Activated T-cell treated with anti-CD3 and anti-CD28 coated beads, Interleukin-2, amount 50 U/mL, for 72 hours (primary cell): ENCODE data around the gene XRRA1. TPM values are rescaled to one million over a fixed set of nuclear protein-coding genes. Genes with fewer than 3 reads are reported as not detected.

Experiments used
- ATAC-seq, 2 donors: fragments of 150-1000 bp; cut with Tn5 transposase; replicated peaks in 1 of 2; 2 replicates each; pipeline ENCODE4 v1.10.0; 2021; ENCODE audit warnings: moderate library complexity in 2 of 2, mild to moderate bottlenecking in 1 of 2
- DNase-seq, 2 donors: peaks; one replicate each; pipeline ENCODE4 v3.0.0; 2021 to 2022; ENCODE audit warnings: mixed read lengths in 1 of 2
- H3K27ac Mint-ChIP-seq: one replicate; pipeline ENCODE4 v1.8.0; 2022; ENCODE audit warnings: mild to moderate bottlenecking, moderate library complexity, mixed read lengths
- H3K27me3 Mint-ChIP-seq: one replicate; pipeline ENCODE4 v1.8.0; 2022; ENCODE audit warnings: low read depth, mixed read lengths
- H3K36me3 Mint-ChIP-seq, 2 donors: one replicate each; pipeline ENCODE4 v1.8.0; 2022; ENCODE audit warnings: mixed read lengths in 2 of 2, mild to moderate bottlenecking in 1 of 2; ENCODE audit not compliant: insufficient read depth in 2 of 2
- H3K4me1 Mint-ChIP-seq: one replicate; pipeline ENCODE4 v1.8.0; 2022; ENCODE audit warnings: low read depth, mixed read lengths
- H3K4me3 Mint-ChIP-seq, 2 donors: one replicate each; pipeline ENCODE4 v1.8.0; 2022; ENCODE audit warnings: mild to moderate bottlenecking in 2 of 2, mixed read lengths in 2 of 2, moderate library complexity in 2 of 2
- H3K9me3 Mint-ChIP-seq, 2 donors: one replicate each; pipeline ENCODE4 v1.8.0; 2022; ENCODE audit warnings: mixed read lengths in 2 of 2
- total RNA-seq, 2 donors: library from RNA; stranded (reverse); gene quantifications; one replicate each; pipeline ENCODE4 v1.2.3, GENCODE V29; 2022

The XRRA1 gene
- total RNA-seq, 2 donors from 2014 or later: 15.4 to 22.6 TPM

- DNase-seq (no peak), ATAC-seq (no peak)
- Mint-ChIP-seq H3K27me3 (no peaks in the 10 kb centered on the region), H3K36me3 (peaks cover 26 to 33% of the 10 kb centered on the region in 2 donors), H3K27ac (no peak overlapping the region), H3K4me3 (no peak overlapping the region), H3K4me1 (peaks cover 7% of the 10 kb centered on the region), H3K9me3 (peaks cover 0 to 2% of the 10 kb centered on the region in 2 donors)
These were observed 88.1 kb downstream of the XRRA1 start for GRCh38 chr11:74860743-74861142.

GRCh38 chr11:74853223-74853622 is 95.7 kb downstream of the XRRA1 start:
- DNase-seq (no peak), ATAC-seq (no peak)
- no peaks in the 10 kb centered on the region for H3K27me3 Mint-ChIP-seq
- no peak overlapping the region for H3K27ac Mint-ChIP-seq
- H3K4me1 Mint-ChIP-seq: no peaks in the 10 kb centered on the region
- no peaks in the 10 kb centered on the region for H3K9me3 Mint-ChIP-seq
- H3K4me3 Mint-ChIP-seq: no peak overlapping the region
- peaks cover 3 to 5% of the 10 kb centered on the region in 2 donors for H3K36me3 Mint-ChIP-seq

GRCh38 chr11:74849525-74850391 is 99.1 kb downstream of the XRRA1 start:
- Mint-ChIP-seq H3K27me3 (no peaks in the 10 kb centered on the region), H3K36me3 (peaks cover 5% of the 10 kb centered on the region in 2 donors), H3K27ac (no peak overlapping the region), H3K9me3 (no peaks in the 10 kb centered on the region), H3K4me1 (no peaks in the 10 kb centered on the region), H3K4me3 (no peak overlapping the region)
- DNase-seq (no peak), ATAC-seq (no peak)

GRCh38 chr11:74847895-74848294 is 101.0 kb downstream of the XRRA1 start:
- H3K27me3 Mint-ChIP-seq: no peaks in the 10 kb centered on the region
- no peaks in the 10 kb centered on the region for H3K4me1 Mint-ChIP-seq
- no peak for ATAC-seq
- H3K36me3 Mint-ChIP-seq: peaks cover 3 to 5% of the 10 kb centered on the region in 2 donors
- H3K4me3 Mint-ChIP-seq: no peak overlapping the region
- H3K9me3 Mint-ChIP-seq: no peaks in the 10 kb centered on the region
- no peak overlapping the region for H3K27ac Mint-ChIP-seq
- DNase-seq: no peak

- ATAC-seq: no peak
These were observed 101.5 kb downstream of the XRRA1 start for GRCh38 chr11:74847395-74847794.

GRCh38 chr11:74846770-74847169 is 102.1 kb downstream of the XRRA1 start:
- peak overlapping the region; percentile 70 for H3K27ac Mint-ChIP-seq
- no peaks in the 10 kb centered on the region for H3K4me1 Mint-ChIP-seq
- H3K27me3 Mint-ChIP-seq: no peaks in the 10 kb centered on the region
- peaks cover 2 to 5% of the 10 kb centered on the region in 2 donors for H3K36me3 Mint-ChIP-seq
- no peak for ATAC-seq
- H3K4me3 Mint-ChIP-seq: no peak overlapping the region
- H3K9me3 Mint-ChIP-seq: no peaks in the 10 kb centered on the region
- no peak for DNase-seq

More at GRCh38 chr11:74847395-74847794, 101.5 kb downstream of the XRRA1 start:
- H3K4me3 Mint-ChIP-seq: no peak overlapping the region
- H3K9me3 Mint-ChIP-seq: no peaks in the 10 kb centered on the region
- DNase-seq: no peak
- no peaks in the 10 kb centered on the region for H3K27me3 Mint-ChIP-seq
- H3K36me3 Mint-ChIP-seq: peaks cover 2 to 5% of the 10 kb centered on the region in 2 donors
- no peak overlapping the region for H3K27ac Mint-ChIP-seq
- H3K4me1 Mint-ChIP-seq: no peaks in the 10 kb centered on the region

- DNase-seq (no peak), ATAC-seq (no peak)
- Mint-ChIP-seq H3K4me3 (no peak overlapping the region), H3K27me3 (no peaks in the 10 kb centered on the region), H3K9me3 (no peaks in the 10 kb centered on the region), H3K4me1 (no peaks in the 10 kb centered on the region), H3K27ac (peak overlapping the region; percentile 70), H3K36me3 (peaks cover 2 to 5% of the 10 kb centered on the region in 2 donors)
These were observed 102.8 kb downstream of the XRRA1 start for GRCh38 chr11:74845978-74846517.

GRCh38 chr11:74844865-74845264 is 104.0 kb downstream of the XRRA1 start:
- Mint-ChIP-seq H3K4me1 (peaks cover 5% of the 10 kb centered on the region), H3K27me3 (no peaks in the 10 kb centered on the region), H3K4me3 (no peak overlapping the region), H3K27ac (no peak overlapping the region), H3K9me3 (no peaks in the 10 kb centered on the region), H3K36me3 (peaks cover 2 to 5% of the 10 kb centered on the region in 2 donors)
- ATAC-seq: no peak
- no peak for DNase-seq

- Mint-ChIP-seq H3K9me3 (no peaks in the 10 kb centered on the region), H3K27ac (no peak overlapping the region), H3K4me3 (no peak overlapping the region), H3K4me1 (peaks cover 5% of the 10 kb centered on the region), H3K27me3 (no peaks in the 10 kb centered on the region), H3K36me3 (peaks cover 2 to 5% of the 10 kb centered on the region in 2 donors)
- ATAC-seq (no peak), DNase-seq (no peak)
These were observed 104.8 kb downstream of the XRRA1 start for GRCh38 chr11:74844072-74844471.

- DNase-seq: no peak
- Mint-ChIP-seq H3K27ac (no peak overlapping the region), H3K4me3 (no peak overlapping the region), H3K36me3 (peaks cover 3 to 5% of the 10 kb centered on the region in 2 donors), H3K27me3 (no peaks in the 10 kb centered on the region), H3K9me3 (no peaks in the 10 kb centered on the region), H3K4me1 (peaks cover 5% of the 10 kb centered on the region)
- no peak for ATAC-seq
These were observed 105.9 kb downstream of the XRRA1 start for GRCh38 chr11:74842967-74843366.

GRCh38 chr11:74840486-74840885 is 108.4 kb downstream of the XRRA1 start:
- DNase-seq: no peak
- ATAC-seq: no peak
- H3K4me1 Mint-ChIP-seq: peaks cover 5% of the 10 kb centered on the region
- H3K9me3 Mint-ChIP-seq: no peaks in the 10 kb centered on the region
- H3K36me3 Mint-ChIP-seq: peaks cover 7 to 12% of the 10 kb centered on the region in 2 donors
- H3K27ac Mint-ChIP-seq: no peak overlapping the region
- H3K27me3 Mint-ChIP-seq: no peaks in the 10 kb centered on the region
- H3K4me3 Mint-ChIP-seq: no peak overlapping the region

GRCh38 chr11:74839971-74840370 is 108.9 kb downstream of the XRRA1 start:
- H3K9me3 Mint-ChIP-seq: no peaks in the 10 kb centered on the region
- H3K36me3 Mint-ChIP-seq: peaks cover 8 to 13% of the 10 kb centered on the region in 2 donors
- H3K4me3 Mint-ChIP-seq: no peak overlapping the region
- H3K27me3 Mint-ChIP-seq: no peaks in the 10 kb centered on the region
- peaks cover 5% of the 10 kb centered on the region for H3K4me1 Mint-ChIP-seq
- no peak overlapping the region for H3K27ac Mint-ChIP-seq
- DNase-seq (no peak), ATAC-seq (no peak)

GRCh38 chr11:74839446-74839845 is 109.4 kb downstream of the XRRA1 start:
- H3K36me3 Mint-ChIP-seq: peaks cover 8 to 16% of the 10 kb centered on the region in 2 donors
- ATAC-seq (no peak), DNase-seq (no peak)
- no peaks in the 10 kb centered on the region for H3K9me3 Mint-ChIP-seq
- H3K27me3 Mint-ChIP-seq: no peaks in the 10 kb centered on the region
- no peak overlapping the region for H3K4me3 Mint-ChIP-seq
- no peak overlapping the region for H3K27ac Mint-ChIP-seq
- H3K4me1 Mint-ChIP-seq: peaks cover 5% of the 10 kb centered on the region
